ENCODE results near the gene MRNIP.
A peak's percentile ranks its signal among the peaks of the same experiment; 100 is the strongest.

The MRNIP gene

GRCh38 chr5:179867079-179867465 lies 8.5 kb upstream of the MRNIP start:
- no peaks in the 10 kb centered on the region for H3K9me3 Mint-ChIP-seq
- no peak overlapping the region for H3K4me3 Mint-ChIP-seq
- H3K27ac Mint-ChIP-seq: peak overlapping the region; percentile 92
- peaks cover 39% of the 10 kb centered on the region for H3K4me1 Mint-ChIP-seq
- peaks cover 39% of the 10 kb centered on the region for H3K36me3 Mint-ChIP-seq (ENCODE audit: low read depth)
- TF ChIP-seq CTCF (IDR thresholded peaks at IDR 0.05): no peak
- H3K27me3 Mint-ChIP-seq (ENCODE audit: low read depth, poor library complexity): peaks cover 6% of the 10 kb centered on the region
- DNase-seq: no peak

DNA sequence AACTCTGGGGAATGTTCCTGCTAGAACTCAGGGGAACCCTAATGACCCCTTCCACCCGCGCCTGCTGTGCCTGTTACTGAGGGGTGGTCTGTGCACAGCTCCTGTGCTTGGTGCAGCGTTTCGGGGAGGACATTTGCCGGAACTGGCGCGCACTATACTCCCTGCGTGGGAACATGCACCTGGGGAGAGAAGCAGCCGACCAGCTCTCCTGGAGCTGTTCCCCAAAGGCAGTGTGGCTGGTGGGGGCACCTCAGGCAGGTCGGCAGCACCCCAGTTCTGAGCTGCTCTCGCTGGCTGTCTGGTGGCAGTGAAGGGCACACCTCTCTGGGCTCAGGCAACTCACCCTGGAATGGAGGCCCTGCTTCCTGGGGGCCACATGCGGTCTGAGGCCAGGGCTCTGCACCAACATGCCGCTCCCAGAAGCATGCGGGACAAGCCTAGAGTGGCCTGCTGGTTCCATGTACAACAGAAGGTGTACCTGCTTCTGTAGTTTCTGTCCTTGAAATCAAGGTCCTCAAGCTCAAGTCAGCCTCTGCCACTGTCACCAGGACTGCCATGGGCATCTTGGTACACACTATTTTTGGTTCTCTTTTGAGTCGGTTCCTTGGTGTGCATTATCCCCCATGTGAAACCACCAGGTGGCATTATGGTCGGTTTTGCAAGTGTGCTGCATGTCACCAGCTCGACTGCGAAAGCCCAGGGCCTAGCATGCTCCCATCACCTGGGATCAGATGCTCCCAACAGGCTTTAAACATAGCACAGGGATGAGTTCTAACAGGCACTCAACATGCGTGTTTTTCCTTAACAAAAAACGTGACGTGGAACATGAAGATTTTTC lies 7.8 kb upstream of the MRNIP start:
- Mint-ChIP-seq H3K4me1 (peaks cover 39% of the 10 kb centered on the region), H3K27ac (no peak overlapping the region), H3K27me3 (ENCODE audit: low read depth, poor library complexity) (peaks cover 6% of the 10 kb centered on the region), H3K9me3 (no peaks in the 10 kb centered on the region), H3K4me3 (no peak overlapping the region), H3K36me3 (ENCODE audit: low read depth) (peaks cover 45% of the 10 kb centered on the region)
- TF ChIP-seq CTCF (IDR thresholded peaks at IDR 0.05): no peak
- no peak for DNase-seq

DNA sequence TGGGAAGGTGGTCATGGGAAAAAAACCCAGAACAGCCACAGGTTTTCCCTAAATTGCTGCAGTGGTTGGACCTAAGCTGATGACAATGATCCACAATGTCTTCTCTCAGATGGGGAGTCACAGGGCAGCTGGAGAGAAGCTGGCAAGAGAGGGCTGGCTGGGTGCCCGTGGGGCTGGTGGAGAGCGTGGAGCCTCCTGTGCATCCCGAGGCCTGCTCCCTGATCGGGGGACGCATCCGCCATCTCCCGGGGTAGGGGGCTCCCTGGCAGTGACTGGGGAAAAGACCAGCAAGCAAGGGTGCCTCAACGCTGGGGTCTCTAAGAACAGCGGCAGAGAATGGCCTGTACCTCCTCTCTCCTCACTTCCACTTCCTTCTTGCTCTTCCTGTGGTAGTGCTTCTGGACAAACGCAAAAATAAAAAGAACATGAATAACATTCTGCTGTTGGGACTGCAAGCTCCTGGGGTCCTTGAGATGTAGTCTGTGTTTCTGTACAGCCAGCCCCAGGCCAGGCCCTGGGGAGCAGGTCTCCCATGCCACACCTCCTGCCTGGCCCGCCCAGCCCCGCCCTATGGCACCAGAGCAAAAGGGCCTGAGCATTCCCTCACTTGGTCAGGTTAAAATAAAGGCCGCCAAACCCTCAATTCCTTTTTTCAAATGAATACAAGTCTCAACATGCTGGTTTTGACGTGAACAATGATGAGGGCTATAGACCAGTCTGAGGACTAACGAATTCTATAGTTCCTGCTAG lies 7.0 kb upstream of the MRNIP start:
- Mint-ChIP-seq H3K4me1 (peaks cover 36% of the 10 kb centered on the region), H3K27ac (no peak overlapping the region), H3K4me3 (no peak overlapping the region), H3K36me3 (ENCODE audit: low read depth) (peaks cover 41% of the 10 kb centered on the region), H3K27me3 (ENCODE audit: low read depth, poor library complexity) (peaks cover 4% of the 10 kb centered on the region), H3K9me3 (no peaks in the 10 kb centered on the region)
- no peak for TF ChIP-seq CTCF (IDR thresholded peaks at IDR 0.05)
- DNase-seq: no peak

DNA sequence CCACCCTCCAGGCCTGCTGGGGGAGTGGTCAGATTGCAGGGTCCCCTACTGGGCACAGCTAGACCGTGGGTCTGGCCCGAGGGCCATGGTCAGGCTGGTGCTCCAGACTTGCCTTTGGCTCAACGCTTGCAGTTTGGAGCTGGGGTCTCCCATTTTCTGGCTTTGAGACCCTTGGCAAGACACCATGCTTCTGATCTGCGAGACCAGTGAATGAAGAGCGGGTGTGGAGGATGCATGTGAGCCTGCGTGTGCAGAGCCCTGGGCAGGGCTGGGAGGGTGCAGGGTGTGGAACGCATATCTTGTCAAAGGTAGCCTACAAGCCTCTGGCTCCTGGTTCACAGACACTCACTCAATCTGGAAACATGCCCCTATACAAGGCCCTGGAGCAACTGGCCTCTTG lies 6.1 kb upstream of the MRNIP start:
- H3K4me3 Mint-ChIP-seq: no peak overlapping the region
- H3K27ac Mint-ChIP-seq: no peak overlapping the region
- peaks cover 38% of the 10 kb centered on the region for H3K4me1 Mint-ChIP-seq
- H3K27me3 Mint-ChIP-seq (ENCODE audit: low read depth, poor library complexity): peaks cover 11% of the 10 kb centered on the region
- TF ChIP-seq CTCF (IDR thresholded peaks at IDR 0.05): no peak
- H3K9me3 Mint-ChIP-seq: no peaks in the 10 kb centered on the region
- no peak for DNase-seq
- H3K36me3 Mint-ChIP-seq (ENCODE audit: low read depth): peaks cover 39% of the 10 kb centered on the region

GRCh38 chr5:179863449-179864085 lies 5.0 kb upstream of the MRNIP start:
- Mint-ChIP-seq H3K27ac (peak overlapping the region; percentile 54), H3K27me3 (ENCODE audit: low read depth, poor library complexity) (peaks cover 12% of the 10 kb centered on the region), H3K9me3 (no peaks in the 10 kb centered on the region), H3K4me3 (no peak overlapping the region), H3K4me1 (peaks cover 32% of the 10 kb centered on the region), H3K36me3 (ENCODE audit: low read depth) (peaks cover 39% of the 10 kb centered on the region)
- no peak for DNase-seq
- no peak for TF ChIP-seq CTCF (IDR thresholded peaks at IDR 0.05)
